HG02610 (cell line): ENCODE results near the gene TMEM108.

Source experiments
- ATAC-seq: cut with Tn5 transposase; IDR thresholded peaks from one replicate; pipeline ENCODE4 v1.9.1; 2021; ENCODE audit warnings: mild to moderate bottlenecking, moderate library complexity; ENCODE audit not compliant: unreplicated experiment

TMEM108 gene

DNA sequence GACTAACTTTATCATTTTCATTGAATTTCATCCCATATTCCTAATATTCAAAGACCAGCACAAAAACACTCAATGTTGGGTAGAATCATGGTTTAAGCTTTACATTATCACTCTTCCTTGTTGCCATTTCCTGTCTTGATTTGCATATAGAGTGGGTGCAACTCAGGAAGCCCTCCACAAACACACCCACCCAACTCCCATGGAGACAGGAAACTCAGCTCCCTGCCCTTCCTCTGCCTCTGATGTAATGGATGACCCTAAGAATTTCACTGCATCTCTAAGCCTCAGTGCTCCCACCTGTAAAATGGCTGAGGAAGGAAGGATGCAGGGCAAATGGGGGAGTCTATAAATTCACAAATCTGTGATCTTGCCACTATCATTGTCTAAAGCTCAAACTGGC is 263.5 kb downstream of the TMEM108 start:
- no peak for ATAC-seq

DNA sequence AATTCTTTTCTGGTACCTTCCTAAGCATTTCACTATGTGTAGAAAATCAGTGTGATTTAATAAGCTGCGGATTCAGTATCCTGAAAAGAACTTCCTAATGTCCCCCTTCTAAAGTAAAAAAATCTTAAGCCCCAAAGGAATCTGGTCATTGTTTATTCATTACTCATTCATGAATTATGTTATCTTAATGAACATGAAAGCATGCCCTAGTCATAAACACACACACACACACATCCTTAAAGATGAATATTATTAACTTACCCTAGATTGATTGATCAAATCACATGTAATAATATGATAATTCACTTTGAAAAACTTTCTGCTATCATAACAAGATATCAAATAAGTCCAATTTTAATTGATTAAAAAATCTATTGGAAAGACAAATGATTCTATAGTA is 265.2 kb downstream of the TMEM108 start:
- no peak for ATAC-seq

DNA sequence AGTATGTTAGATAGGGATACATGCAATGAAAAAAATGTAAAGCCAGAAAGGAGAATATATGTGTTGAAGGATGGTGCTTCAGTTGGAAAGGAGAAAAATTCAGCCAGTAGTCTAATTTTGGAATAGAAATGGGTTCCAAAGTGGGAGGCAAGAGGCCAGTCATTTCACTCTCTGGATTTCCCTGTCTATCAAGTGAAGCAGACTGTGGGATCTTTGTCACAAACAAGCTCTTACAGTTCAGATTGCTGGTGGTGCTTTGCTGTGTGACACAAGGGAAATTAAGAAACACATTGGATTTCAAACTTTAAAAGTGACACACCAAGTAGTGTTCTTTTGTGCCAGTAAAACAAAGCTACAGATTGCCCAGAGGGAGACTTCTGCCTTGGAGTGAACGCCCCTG is 279.7 kb downstream of the TMEM108 start:
- ATAC-seq = no peak

DNA sequence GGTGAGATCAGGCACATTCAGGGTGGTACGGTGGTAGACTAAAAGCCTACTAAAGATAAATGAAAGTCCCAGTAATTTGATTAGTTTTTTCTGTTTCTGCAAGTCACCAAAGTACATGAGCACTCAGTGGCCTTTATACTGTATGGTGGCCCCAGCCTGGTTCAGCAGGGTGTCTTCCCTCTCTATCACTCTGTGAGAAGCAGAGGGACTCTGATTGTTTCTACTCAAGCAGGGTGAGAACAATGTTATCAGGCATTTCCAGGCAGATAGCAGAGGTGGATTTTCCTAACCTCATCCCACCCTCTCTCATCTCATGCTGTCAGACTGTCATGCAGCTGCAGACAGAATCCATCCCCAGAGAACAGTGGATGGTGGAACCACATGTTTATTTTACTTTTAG is 290.2 kb downstream of the TMEM108 start:
- ATAC-seq = no peak

DNA sequence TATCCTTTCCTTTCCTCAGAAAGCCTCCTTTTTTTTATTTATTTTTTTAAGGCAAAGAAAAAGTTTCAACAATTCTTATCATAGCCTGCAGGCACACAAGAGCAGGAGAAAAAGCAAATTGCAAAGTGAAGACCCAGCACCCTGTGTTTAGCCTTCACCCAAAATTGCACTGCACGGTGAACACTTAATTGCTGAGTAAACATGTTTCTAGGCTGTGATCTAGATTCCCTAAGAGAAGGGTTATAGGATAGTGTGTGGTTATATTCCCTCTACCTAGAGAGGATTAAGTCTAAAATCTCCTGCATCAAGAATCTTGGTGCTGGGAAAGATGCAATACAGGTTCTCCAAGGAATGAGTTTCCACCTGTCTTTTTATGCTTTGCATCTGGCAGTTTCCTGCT is 291.4 kb downstream of the TMEM108 start:
- no peak for ATAC-seq

DNA sequence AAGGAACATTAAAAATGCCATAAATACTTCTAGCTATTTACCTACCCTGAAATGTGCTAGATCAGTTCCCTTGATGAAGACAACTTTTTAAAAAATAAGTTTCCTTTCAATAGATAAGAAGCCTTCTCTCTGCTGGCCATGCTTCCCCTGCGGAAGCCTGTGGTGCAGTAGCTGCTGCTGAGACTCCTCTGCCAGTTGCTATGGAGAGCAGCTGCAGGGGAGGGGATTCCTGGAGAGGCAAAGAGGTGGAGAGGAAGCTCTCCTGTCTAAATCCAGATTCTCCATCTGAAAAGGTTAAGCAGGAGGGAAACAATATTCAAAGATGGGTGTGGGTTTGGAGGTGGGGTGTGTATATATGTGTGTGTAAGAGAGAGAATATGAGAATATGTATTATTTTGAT is 291.9 kb downstream of the TMEM108 start:
- ATAC-seq = no peak

DNA sequence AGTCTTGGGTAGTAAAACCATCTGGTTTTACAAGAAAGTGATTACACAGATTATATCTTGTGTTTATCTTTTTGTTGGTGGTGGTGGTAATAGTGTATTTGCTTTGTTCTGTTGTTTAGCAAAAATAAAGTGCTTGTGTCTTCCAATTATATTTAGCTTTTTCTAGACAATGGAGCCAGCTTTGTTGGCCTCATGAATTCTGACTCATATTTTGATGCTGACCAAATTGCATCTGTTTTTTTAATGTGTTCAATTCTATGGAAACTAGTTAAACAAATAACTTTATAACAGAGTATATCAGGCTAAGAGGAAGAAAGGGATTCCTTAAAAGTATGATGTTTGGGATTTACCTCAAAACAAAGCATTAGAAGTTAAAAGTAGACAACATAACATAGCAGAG is 292.3 kb downstream of the TMEM108 start:
- no peak for ATAC-seq

DNA sequence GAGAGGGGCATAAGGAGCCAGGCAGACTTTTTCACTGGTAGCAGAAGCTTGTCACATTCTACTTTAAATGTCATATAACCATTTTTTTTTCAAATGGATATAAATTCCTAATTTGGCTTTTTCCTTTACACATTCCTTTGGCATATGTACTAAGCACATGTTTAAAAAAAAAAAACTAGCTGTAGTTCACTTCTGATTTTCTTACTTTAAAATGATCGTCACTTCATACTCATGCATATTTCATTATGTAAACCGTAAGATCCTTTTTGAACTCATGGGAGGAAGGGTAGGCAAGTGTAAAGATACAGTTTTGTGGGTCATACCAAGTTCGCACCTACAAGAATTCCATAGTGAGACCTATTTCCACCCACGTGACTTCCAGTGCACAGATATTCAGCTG is 316.5 kb downstream of the TMEM108 start:
- ATAC-seq = no peak

DNA sequence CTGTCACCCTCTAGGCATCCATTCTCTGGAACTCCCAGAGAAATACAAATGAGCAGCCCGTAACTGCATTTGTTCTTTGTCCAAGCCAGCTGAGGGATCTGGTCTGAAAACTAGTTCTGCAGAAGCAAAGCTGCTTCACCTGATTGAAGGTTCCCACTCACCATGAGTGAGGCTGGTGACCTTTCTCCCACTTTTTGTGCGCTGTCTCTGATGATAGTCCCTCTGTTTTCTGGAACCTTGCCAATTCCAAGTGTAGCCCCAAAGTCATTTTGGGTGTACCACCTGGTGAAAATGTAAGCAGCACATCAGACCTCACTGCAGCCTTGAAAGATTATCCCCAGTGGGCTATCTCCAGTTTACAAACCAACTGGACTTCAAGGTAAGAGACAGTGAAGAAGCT is 322.3 kb downstream of the TMEM108 start:
- ATAC-seq = no peak

DNA sequence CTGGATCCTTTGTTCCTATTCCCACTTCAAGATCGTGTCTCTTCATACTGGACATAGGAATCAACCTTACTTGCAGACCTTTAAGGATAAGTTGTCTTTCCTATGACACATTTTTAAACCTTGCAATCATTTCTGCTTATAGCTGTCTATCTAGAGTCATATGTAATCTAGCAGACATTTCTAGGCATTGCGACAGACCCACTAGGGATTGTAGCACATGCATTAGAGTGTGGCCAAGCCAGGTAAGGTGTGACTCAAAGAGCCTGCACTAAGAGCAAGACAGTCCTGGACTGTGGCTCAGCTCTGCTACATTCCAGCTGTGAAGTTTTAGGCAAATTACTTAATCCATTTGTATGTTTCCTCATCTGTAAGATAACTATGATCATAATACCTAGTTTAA is 322.8 kb downstream of the TMEM108 start:
- ATAC-seq = no peak

DNA sequence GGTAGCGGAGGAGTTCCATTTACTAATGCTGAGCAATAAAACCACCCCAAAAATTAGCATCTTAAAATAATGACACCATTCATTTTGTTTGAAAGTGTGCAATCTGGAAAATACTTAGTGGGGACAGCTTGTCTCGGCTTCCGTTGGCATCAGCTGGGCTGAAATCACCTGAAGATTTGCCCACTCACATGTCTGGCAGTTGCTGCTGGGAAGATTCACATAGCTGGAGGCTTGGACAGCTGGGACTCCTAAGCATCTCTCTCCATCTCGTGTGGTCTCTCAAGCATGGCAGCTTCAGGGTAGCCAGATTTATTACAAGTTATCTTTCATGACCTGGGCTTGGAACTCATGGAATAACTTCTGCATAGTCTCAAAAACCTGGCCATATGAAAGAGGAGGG is 323.2 kb downstream of the TMEM108 start:
- no peak for ATAC-seq

DNA sequence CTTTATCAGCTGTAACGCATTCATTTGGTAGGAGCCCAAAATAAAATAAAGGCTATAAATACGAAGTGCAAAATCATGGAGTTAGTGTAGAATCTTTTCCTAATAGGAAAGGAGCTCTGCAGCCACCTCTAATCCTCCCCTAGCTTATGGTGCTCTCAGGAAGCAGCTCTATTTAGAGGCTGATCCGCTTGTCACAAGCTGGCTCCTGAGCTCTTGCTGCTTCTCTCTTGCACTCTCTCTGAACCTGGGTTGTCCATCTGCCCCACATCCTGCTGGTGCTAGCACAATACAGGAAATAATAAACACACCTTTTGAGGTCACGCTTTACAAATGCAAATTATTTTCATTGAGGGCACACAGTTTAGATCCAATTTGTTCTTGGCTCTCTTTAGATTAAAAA is 324.3 kb downstream of the TMEM108 start:
- ATAC-seq = no peak

DNA sequence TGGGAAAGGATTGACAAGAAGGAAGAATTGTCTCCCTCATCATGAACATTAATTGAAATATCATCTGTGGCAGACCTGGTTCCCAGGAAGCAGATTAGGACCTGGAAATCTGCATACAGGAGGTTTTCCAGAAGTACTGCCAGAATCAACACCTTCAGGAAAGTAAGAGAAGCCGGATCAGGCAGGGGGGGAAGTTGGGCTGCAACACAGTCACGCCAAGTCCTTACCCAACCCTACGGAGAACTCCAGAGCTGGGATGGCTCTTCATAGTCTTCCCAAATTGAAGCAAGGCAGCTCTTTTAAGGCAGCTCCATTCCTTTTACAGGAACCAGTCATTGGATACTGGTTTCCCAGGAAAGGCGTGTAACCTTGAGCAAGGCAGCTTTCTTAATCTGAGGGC is 326.5 kb downstream of the TMEM108 start:
- ATAC-seq = no peak

DNA sequence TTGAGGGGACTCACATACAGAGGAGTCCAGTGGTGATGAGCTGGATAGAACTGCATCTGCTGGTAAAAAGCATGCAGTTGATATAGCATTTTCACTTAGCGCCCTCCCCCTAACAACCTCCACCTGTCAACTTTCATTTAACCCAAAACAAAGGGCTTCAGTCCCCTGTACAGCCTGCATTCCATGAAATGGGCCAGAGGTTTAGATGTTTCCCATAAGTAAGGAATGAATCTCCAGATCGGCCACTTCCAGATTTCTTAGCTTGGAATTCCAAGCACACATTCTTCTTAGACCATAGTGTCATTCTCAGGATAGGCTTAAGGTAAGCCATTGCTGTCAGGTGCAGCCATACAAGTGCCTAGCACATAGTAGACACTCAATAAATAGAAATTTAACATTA is 328.7 kb downstream of the TMEM108 start:
- ATAC-seq = no peak

DNA sequence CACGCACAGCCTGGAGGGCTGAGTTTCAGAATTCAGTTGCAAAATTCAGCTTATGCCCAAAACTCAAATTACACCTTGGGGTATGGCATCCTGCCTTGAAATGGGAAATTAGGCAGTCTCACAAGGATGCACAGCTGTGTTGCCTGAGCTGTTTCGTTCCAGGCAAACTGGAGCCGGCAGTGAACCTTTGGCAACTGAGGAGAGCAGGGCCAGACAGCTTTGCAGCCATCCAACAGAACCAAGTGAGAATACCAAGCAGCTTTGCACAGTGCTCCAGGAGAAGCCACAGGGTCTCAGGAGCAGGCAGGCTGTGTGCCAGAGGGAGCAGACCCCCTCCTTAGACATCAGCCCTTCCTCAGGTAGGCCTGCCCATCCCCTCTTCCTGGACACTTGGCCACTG is 329.2 kb downstream of the TMEM108 start:
- ATAC-seq = no peak

DNA sequence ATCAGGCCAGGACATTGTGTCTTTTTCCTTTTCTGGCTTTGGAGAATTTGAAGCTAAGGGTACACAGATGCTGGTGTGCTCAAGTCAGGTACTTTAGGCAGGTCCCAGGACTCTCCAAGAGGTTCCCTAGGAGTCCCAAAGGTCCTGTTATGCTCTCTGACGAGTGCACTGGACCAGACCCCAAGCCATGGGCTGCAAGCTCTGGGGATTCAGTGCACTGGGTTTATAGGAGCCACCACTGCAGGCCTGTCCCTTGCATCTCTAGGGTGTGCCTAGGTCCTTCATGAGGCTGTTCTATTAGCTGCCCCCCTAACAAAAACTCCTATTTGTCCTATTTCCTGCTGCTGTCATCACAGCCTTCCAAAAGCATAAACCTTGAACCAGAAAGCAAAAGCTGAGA is 329.8 kb downstream of the TMEM108 start:
- ATAC-seq = no peak

DNA sequence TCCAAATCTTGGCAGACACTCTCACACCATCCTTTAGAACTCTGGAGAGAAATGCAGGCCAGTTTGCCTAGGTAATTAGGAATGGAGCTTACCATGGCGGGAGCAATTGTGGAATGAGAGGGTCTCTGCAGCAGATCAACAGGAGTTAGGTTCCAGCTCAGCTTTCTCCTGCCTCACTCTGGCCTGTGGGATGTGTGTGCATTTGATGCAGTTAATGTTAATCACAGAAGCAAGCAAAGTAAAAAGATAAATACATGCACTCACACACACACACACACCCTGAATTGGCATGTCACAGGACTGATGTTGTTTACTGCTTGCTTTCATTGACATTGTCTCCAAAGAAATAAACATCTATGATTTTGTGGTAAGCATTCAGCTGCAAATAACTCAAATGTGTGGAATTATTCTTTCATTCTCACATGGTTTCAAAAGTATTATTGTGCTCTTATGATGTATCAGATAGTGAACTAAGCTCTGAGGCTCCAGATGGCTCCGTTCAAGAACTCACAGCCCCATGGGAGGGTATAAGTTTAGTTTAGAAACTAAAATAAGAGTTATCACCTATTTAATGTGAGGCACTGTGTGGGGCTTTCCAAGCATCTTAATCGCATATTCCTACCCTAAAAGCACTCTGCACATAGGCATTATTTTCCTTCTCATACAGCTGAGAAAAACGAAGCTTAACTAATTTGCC is 330.3 kb downstream of the TMEM108 start:
- no peak for ATAC-seq

DNA sequence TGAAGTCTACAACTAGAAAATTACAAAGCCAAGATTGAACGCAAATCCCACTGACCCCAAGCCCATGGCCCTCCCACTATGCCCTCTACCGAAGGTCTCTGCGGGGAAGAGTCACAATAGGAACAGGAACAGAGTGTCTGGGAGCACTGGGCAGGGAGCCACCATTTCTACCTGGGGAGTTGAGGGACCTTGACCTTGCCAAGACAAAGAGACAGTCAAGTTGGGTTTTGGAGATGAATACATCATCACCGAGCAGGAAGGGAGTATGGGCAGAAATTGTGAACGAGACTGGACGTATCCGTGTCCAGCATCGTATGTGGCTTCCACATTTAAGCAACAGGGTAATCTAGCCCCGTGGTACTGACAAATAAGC is 330.9 kb downstream of the TMEM108 start:
- ATAC-seq = no peak

DNA sequence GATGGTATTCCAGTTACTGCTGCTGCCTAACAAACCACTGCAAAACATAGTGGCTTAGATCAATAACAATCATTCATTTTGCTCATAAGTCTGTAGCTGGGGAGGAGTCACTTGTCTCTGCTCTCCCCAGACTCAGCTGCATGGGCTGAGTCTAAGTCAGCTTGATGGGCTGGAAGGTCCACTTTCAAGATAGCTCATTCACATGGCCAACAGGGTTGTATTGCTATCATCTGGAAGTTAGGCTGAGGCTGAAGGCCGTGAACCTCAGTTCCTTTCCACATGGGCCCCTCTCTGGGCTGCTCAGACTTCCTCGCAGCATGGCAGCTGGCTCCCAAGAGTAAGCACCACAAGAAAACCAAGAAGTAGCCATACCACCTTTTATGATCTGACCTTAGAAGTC is 333.0 kb downstream of the TMEM108 start:
- ATAC-seq = no peak

DNA sequence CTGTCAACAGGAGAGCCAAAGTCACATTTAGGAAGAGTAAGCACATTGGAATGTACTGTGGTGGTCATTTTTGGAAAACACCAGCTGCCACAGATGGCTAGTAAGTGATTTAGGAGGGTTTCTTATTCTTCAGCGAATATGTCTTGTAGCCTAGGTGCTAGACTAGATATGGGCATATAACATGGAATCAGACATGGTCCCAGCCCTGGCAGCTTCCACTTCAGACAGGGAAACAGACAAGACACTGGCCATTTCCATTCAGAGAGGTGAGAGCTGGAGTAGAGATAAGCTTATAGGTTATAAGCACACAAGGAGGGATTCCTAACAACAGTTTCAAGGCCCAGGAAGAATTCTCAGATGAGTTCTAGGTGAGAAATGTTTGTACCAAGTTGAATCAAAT is 333.5 kb downstream of the TMEM108 start:
- no peak for ATAC-seq

DNA sequence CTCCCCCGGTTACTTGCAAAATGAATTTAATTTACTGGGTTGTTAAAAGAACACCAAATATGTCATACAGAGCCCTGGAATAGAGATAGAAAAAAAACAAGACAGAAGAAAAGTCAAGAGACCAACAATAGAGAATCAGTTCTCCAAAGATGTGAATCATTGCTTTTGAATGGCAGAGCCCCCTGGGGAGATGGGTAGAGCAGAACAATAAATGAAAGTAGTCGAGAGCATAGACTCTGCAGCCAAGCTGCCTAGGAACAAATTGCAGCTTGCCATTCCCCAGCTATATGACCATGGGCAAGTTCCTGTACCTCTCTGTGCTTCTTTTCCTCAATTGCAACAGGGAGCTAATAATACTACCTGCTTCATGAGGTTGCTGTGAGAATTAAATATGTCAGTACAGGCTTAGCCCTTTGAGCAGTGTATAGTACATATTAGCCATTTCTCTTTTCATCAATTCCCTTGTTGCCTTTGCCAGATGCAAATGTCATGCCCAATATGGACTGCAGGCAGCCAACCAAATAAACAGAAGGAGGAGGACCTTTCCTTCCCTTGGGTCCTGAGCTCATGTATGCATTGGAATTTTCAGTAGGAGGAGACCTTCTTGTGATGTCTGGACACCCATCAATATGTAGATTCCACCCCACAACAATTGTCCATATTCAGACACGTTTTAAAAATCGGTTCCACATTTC is 336.7 kb downstream of the TMEM108 start:
- no peak for ATAC-seq

DNA sequence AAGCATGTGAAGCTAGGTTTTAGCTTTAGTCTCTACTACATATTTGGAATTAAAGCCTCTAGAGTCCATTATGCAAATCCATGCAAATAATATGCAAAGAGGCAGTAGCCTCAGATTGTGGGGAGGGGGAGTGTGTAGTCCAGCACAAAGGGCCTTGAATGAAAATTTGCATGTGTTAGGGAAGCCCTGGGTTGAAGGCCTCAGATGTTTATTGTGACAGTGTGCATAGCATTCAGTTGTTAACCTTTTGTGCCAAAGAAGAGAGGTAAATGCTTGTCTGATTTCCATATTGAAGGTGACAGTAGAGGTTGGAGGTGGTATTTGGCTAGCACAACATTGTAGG is 337.2 kb downstream of the TMEM108 start:
- ATAC-seq = no peak

DNA sequence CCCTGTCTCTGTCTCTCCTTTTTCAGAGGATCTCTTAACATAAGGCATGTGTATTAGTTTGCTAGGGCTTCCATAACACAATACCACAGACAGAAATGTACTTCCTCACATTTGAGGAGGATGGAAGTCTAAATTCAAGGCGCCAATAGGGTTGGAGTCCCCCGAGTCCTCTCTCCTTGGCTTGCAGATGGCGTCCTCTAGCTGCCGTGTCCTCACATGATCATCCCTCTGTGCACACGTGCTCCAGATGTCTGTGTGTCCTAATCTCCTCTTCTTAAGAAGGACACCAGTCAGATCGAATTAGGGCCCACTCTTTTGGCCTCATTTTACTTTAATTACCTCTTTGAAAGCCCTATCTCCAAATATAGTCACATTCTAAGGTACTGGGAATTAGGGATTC is 338.6 kb downstream of the TMEM108 start:
- ATAC-seq = no peak
